Tibial nerve (tissue), 3 donors: ENCODE results near the gene ARL2.

Source experiments
- POLR2A ChIP-seq, 2 donors: fragments of 450-650 bp; IDR thresholded peaks; one replicate each; pipeline ENCODE4 v1.6.1; 2017; ENCODE audit warnings: antibody characterized with exemption in 2 of 2, mild to moderate bottlenecking in 2 of 2, moderate library complexity in 2 of 2
- TF ChIP-seq, protein P1 (sequence below), 5 experiments: fragments of 200-600 bp in 3 of 5; fragments of 450-650 bp in 2 of 5; sonication (generic) in 3 of 5; IDR thresholded peaks; one replicate each; pipeline ENCODE4 v1.5.1; 2016 to 2019; ENCODE audit warnings: antibody characterized with exemption in 5 of 5, mild to moderate bottlenecking in 3 of 5, moderate library complexity in 2 of 5

DNA sequence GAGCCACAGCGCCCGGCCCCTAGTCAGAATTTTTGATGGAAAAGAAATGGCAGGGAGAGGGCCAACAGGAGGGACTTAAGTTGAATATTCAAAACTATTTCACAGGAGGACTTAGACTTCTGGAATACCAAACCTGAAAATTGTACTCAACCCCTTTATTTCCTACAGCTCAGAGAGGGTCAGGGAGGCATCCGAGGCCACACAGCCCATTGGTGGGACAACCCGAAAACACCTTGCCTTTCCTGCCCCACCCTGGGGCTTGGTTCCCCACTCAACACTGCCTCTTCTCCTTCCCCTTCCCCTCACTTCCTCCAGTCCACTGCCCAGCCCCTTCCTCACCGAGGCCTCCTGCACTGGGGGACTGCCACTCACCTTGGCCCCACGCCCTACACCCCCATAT is 43.0 kb downstream of the ARL2 start:
- TF ChIP-seq, protein P1, sequence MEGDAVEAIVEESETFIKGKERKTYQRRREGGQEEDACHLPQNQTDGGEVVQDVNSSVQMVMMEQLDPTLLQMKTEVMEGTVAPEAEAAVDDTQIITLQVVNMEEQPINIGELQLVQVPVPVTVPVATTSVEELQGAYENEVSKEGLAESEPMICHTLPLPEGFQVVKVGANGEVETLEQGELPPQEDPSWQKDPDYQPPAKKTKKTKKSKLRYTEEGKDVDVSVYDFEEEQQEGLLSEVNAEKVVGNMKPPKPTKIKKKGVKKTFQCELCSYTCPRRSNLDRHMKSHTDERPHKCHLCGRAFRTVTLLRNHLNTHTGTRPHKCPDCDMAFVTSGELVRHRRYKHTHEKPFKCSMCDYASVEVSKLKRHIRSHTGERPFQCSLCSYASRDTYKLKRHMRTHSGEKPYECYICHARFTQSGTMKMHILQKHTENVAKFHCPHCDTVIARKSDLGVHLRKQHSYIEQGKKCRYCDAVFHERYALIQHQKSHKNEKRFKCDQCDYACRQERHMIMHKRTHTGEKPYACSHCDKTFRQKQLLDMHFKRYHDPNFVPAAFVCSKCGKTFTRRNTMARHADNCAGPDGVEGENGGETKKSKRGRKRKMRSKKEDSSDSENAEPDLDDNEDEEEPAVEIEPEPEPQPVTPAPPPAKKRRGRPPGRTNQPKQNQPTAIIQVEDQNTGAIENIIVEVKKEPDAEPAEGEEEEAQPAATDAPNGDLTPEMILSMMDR (IDR thresholded peaks at IDR 0.05): no peak
- TF ChIP-seq POLR2A (IDR thresholded peaks at IDR 0.05): no peak
